Right lobe of liver (tissue), 4 donors: ENCODE data around the gene NCKAP5.

Experiments used
- CTCF ChIP-seq, 4 donors: fragments of 200-600 bp in 3 of 4; fragments of 450-650 bp in 1 of 4; IDR thresholded peaks; one replicate each; pipeline versions ENCODE4 v1.5.1 to v1.8.0; 2016 to 2022; ENCODE audit warnings: antibody characterized with exemption in 4 of 4, mild to moderate bottlenecking in 2 of 4
- POLR2A ChIP-seq: fragments of 450-650 bp; IDR thresholded peaks from one replicate; pipeline ENCODE4 v1.6.1; 2017; ENCODE audit warnings: antibody characterized with exemption, mild to moderate bottlenecking
- donor health status: DM: no; HTN: no; CAD: no.
- donor health status: DM: no; HTN: no; CAD: no.
- donor health status: DM: no; HTN: yes; CAD: no.

- TF ChIP-seq CTCF (IDR thresholded peaks at IDR 0.05) (no peak), POLR2A (no peak)
Measured at GRCh38 chr2:133229974-133230373, 338.3 kb downstream of the NCKAP5 start.
